ENCODE measurements around the gene RNF168. TPM values are rescaled to one million over a fixed set of nuclear protein-coding genes. Genes with fewer than 3 reads are reported as not detected.

The RNF168 gene
- total and polyA plus RNA-seq, 4 donors = 4.5 to 34.9 (median 18.5) TPM

GRCh38 chr3:196541684-196542445, 38.3 kb upstream of the RNF168 start:
- Histone ChIP-seq H3K36me3 (ENCODE audit: control insufficient read depth in 1 of 2, insufficient read depth in 2 of 2, low read length in 1 of 2) (no peaks in the 10 kb centered on the region), H3K4me3 (ENCODE audit: low read length in 2 of 2) (no peak overlapping the region), H3K9me3 (ENCODE audit: control insufficient read depth, low read length) (no peaks in the 10 kb centered on the region), H3K27me3 (ENCODE audit: control insufficient read depth in 1 of 2, insufficient read depth in 2 of 2, low read length in 1 of 2) (no peaks in the 10 kb centered on the region), H3K27ac (ENCODE audit: low read depth in 1 of 2, low read length in 2 of 2) (no peak overlapping the region), H3K4me1 (ENCODE audit: control insufficient read depth in 1 of 2, insufficient read depth in 2 of 2, low read length in 2 of 2) (no peaks in the 10 kb centered on the region)
- ATAC-seq (ENCODE audit: low FRiP score) (no peak), DNase-seq (no peak)
- intact Hi-C loops (cut with DNase I) = no loop called here
- 55 to 70% methylated on average over 6 of the region's 6 CpGs for WGBS, 2 donors

- intact Hi-C loops (cut with DNase I) = loop anchor here (10.0 kb wide), 1 partner anchor 147 kb away; no protein-coding TSS in a partner anchor
- H3K9me3 ChIP-seq (ENCODE audit: control insufficient read depth, low read length) = no peaks in the 10 kb centered on the region
- 36 to 39% methylated on average over 18 of the region's 18 CpGs for WGBS, 2 donors
- no peaks in the 10 kb centered on the region for H3K36me3 ChIP-seq (ENCODE audit: control insufficient read depth in 1 of 2, insufficient read depth in 2 of 2, low read length in 1 of 2)
- H3K27ac ChIP-seq (ENCODE audit: low read depth in 1 of 2, low read length in 2 of 2) = no peak overlapping the region
- H3K27me3 ChIP-seq (ENCODE audit: control insufficient read depth in 1 of 2, insufficient read depth in 2 of 2, low read length in 1 of 2) = no peaks in the 10 kb centered on the region
- no peak overlapping the region for H3K4me3 ChIP-seq (ENCODE audit: low read length in 2 of 2)
- no peaks in the 10 kb centered on the region for H3K4me1 ChIP-seq (ENCODE audit: control insufficient read depth in 1 of 2, insufficient read depth in 2 of 2, low read length in 2 of 2)
- ATAC-seq (ENCODE audit: low FRiP score) = no peak
- DNase-seq = no peak
Observed at GRCh38 chr3:196537319-196537984, 33.9 kb upstream of the RNF168 start.

GRCh38 chr3:196533260-196533681, 29.7 kb upstream of the RNF168 start:
- Histone ChIP-seq H3K4me3 (ENCODE audit: low read length in 2 of 2) (no peak overlapping the region), H3K27me3 (ENCODE audit: control insufficient read depth in 1 of 2, insufficient read depth in 2 of 2, low read length in 1 of 2) (no peaks in the 10 kb centered on the region), H3K4me1 (ENCODE audit: control insufficient read depth in 1 of 2, insufficient read depth in 2 of 2, low read length in 2 of 2) (no peaks in the 10 kb centered on the region), H3K36me3 (ENCODE audit: control insufficient read depth in 1 of 2, insufficient read depth in 2 of 2, low read length in 1 of 2) (no peaks in the 10 kb centered on the region), H3K27ac (ENCODE audit: low read depth in 1 of 2, low read length in 2 of 2) (no peak overlapping the region), H3K9me3 (ENCODE audit: control insufficient read depth, low read length) (no peaks in the 10 kb centered on the region)
- DNase-seq (no peak), ATAC-seq (ENCODE audit: low FRiP score) (no peak)
- intact Hi-C loops (cut with DNase I) = loop anchor here (10.0 kb wide), 1 partner anchor 152 kb away; no protein-coding TSS in a partner anchor
- WGBS, 2 donors = 15% methylated on average over 14 of the region's 14 CpGs

- H3K27me3 ChIP-seq (ENCODE audit: control insufficient read depth in 1 of 2, insufficient read depth in 2 of 2, low read length in 1 of 2) = no peaks in the 10 kb centered on the region
- ATAC-seq (ENCODE audit: low FRiP score) (no peak), DNase-seq (no peak)
- 90 to 91% methylated on average over 4 of the region's 4 CpGs for WGBS, 2 donors
- H3K9me3 ChIP-seq (ENCODE audit: control insufficient read depth, low read length) = no peaks in the 10 kb centered on the region
- no peak overlapping the region for H3K27ac ChIP-seq (ENCODE audit: low read depth in 1 of 2, low read length in 2 of 2)
- intact Hi-C loops (cut with DNase I) = loop anchor here (10.0 kb wide), 1 partner anchor 153 kb away; no protein-coding TSS in a partner anchor
- H3K4me1 ChIP-seq (ENCODE audit: control insufficient read depth in 1 of 2, insufficient read depth in 2 of 2, low read length in 2 of 2) = no peaks in the 10 kb centered on the region
- no peak overlapping the region for H3K4me3 ChIP-seq (ENCODE audit: low read length in 2 of 2)
- H3K36me3 ChIP-seq (ENCODE audit: control insufficient read depth in 1 of 2, insufficient read depth in 2 of 2, low read length in 1 of 2) = no peaks in the 10 kb centered on the region
Observed at GRCh38 chr3:196531418-196531817, 27.9 kb upstream of the RNF168 start.

- Histone ChIP-seq H3K4me1 (ENCODE audit: control insufficient read depth in 1 of 2, insufficient read depth in 2 of 2, low read length in 2 of 2) (no peaks in the 10 kb centered on the region), H3K36me3 (ENCODE audit: control insufficient read depth in 1 of 2, insufficient read depth in 2 of 2, low read length in 1 of 2) (no peaks in the 10 kb centered on the region), H3K27ac (ENCODE audit: low read depth in 1 of 2, low read length in 2 of 2) (no peak overlapping the region), H3K9me3 (ENCODE audit: control insufficient read depth, low read length) (no peaks in the 10 kb centered on the region), H3K27me3 (ENCODE audit: control insufficient read depth in 1 of 2, insufficient read depth in 2 of 2, low read length in 1 of 2) (no peaks in the 10 kb centered on the region), H3K4me3 (ENCODE audit: low read length in 2 of 2) (peak overlapping the region in 1 of 2 donors; percentile 28)
- ATAC-seq (ENCODE audit: low FRiP score) (peak; percentile 95), DNase-seq (peak; percentile 75 to 94)
- WGBS, 2 donors = 3 to 7% methylated on average over 52 of the region's 52 CpGs
- intact Hi-C loops (cut with DNase I) = loop anchor here (10.0 kb wide), 1 partner anchor 274 kb away; no protein-coding TSS in a partner anchor
Observed at GRCh38 chr3:196528639-196529233, 25.2 kb upstream of the RNF168 start.

- no peak overlapping the region for H3K27ac ChIP-seq (ENCODE audit: low read depth in 1 of 2, low read length in 2 of 2)
- no peaks in the 10 kb centered on the region for H3K4me1 ChIP-seq (ENCODE audit: control insufficient read depth in 1 of 2, insufficient read depth in 2 of 2, low read length in 2 of 2)
- no peak overlapping the region for H3K4me3 ChIP-seq (ENCODE audit: low read length in 2 of 2)
- DNase-seq (no peak), ATAC-seq (ENCODE audit: low FRiP score) (no peak)
- H3K36me3 ChIP-seq (ENCODE audit: control insufficient read depth in 1 of 2, insufficient read depth in 2 of 2, low read length in 1 of 2) = no peaks in the 10 kb centered on the region
- H3K9me3 ChIP-seq (ENCODE audit: control insufficient read depth, low read length) = peaks cover 5% of the 10 kb centered on the region
- WGBS, 2 donors = 82 to 84% methylated on average over 4 of the region's 4 CpGs
- no peaks in the 10 kb centered on the region for H3K27me3 ChIP-seq (ENCODE audit: control insufficient read depth in 1 of 2, insufficient read depth in 2 of 2, low read length in 1 of 2)
- intact Hi-C loops (cut with DNase I) = loop anchor here (10.0 kb wide), 1 partner anchor 270 kb away; no protein-coding TSS in a partner anchor
Observed at GRCh38 chr3:196525141-196525540, 21.6 kb upstream of the RNF168 start.

- Histone ChIP-seq H3K27me3 (ENCODE audit: control insufficient read depth in 1 of 2, insufficient read depth in 2 of 2, low read length in 1 of 2) (no peaks in the 10 kb centered on the region), H3K9me3 (ENCODE audit: control insufficient read depth, low read length) (peaks cover 9% of the 10 kb centered on the region), H3K36me3 (ENCODE audit: control insufficient read depth in 1 of 2, insufficient read depth in 2 of 2, low read length in 1 of 2) (no peaks in the 10 kb centered on the region), H3K27ac (ENCODE audit: low read depth in 1 of 2, low read length in 2 of 2) (no peak overlapping the region), H3K4me1 (ENCODE audit: control insufficient read depth in 1 of 2, insufficient read depth in 2 of 2, low read length in 2 of 2) (no peaks in the 10 kb centered on the region), H3K4me3 (ENCODE audit: low read length in 2 of 2) (no peak overlapping the region)
- no peak for DNase-seq
- 61 to 64% methylated on average over 5 of the region's 5 CpGs for WGBS, 2 donors
- intact Hi-C loops (cut with DNase I) = loop anchor here (10.0 kb wide), 1 partner anchor 270 kb away; no protein-coding TSS in a partner anchor
- ATAC-seq (ENCODE audit: low FRiP score) = no peak
Observed at GRCh38 chr3:196524527-196524926, 21.0 kb upstream of the RNF168 start.

- Histone ChIP-seq H3K9me3 (ENCODE audit: control insufficient read depth, low read length) (peaks cover 12% of the 10 kb centered on the region), H3K36me3 (ENCODE audit: control insufficient read depth in 1 of 2, insufficient read depth in 2 of 2, low read length in 1 of 2) (no peaks in the 10 kb centered on the region), H3K4me3 (ENCODE audit: low read length in 2 of 2) (no peak overlapping the region), H3K27ac (ENCODE audit: low read depth in 1 of 2, low read length in 2 of 2) (no peak overlapping the region), H3K4me1 (ENCODE audit: control insufficient read depth in 1 of 2, insufficient read depth in 2 of 2, low read length in 2 of 2) (no peaks in the 10 kb centered on the region), H3K27me3 (ENCODE audit: control insufficient read depth in 1 of 2, insufficient read depth in 2 of 2, low read length in 1 of 2) (no peaks in the 10 kb centered on the region)
- DNase-seq (no peak), ATAC-seq (ENCODE audit: low FRiP score) (no peak)
- intact Hi-C loops (cut with DNase I) = loop anchor here (10.0 kb wide), 1 partner anchor 269 kb away; no protein-coding TSS in a partner anchor
- WGBS, 2 donors = 95 to 99% methylated on average over 4 of the region's 4 CpGs
Observed at GRCh38 chr3:196523841-196524240, 20.3 kb upstream of the RNF168 start.

Measured in aorta (tissue), 5 donors.